ENCODE measurements around the gene FBXW5.

DNA sequence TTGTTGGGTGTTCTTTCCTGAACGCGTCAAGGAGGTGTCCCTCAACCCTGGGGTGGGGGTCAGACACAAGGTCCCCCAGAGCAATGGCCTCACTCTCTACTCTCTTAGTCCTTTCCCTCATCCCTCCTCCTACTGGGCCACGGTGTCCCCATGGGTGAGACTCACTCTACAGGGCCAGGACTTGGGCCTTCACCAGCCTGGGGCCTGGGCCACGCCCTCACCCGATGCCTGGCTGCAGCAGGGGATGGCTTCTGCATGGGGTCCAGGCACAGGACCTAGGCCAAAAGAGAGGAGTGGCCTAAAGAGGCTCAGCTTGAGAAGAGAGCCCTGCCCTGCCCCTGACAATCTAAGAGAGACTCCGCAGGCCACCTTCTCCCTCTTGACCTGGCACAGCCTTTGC, 13.4 kb upstream of the FBXW5 start:
- TF ChIP-seq, protein P1, sequence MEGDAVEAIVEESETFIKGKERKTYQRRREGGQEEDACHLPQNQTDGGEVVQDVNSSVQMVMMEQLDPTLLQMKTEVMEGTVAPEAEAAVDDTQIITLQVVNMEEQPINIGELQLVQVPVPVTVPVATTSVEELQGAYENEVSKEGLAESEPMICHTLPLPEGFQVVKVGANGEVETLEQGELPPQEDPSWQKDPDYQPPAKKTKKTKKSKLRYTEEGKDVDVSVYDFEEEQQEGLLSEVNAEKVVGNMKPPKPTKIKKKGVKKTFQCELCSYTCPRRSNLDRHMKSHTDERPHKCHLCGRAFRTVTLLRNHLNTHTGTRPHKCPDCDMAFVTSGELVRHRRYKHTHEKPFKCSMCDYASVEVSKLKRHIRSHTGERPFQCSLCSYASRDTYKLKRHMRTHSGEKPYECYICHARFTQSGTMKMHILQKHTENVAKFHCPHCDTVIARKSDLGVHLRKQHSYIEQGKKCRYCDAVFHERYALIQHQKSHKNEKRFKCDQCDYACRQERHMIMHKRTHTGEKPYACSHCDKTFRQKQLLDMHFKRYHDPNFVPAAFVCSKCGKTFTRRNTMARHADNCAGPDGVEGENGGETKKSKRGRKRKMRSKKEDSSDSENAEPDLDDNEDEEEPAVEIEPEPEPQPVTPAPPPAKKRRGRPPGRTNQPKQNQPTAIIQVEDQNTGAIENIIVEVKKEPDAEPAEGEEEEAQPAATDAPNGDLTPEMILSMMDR (IDR thresholded peaks at IDR 0.05; ENCODE audit: poor library complexity, severe bottlenecking): no peak
- TF ChIP-seq POLR2AphosphoS5 (IDR thresholded peaks at IDR 0.05): no peak
- TF ChIP-seq SMC3 (conservative IDR thresholded peaks at IDR 0.05; ENCODE audit: poor library complexity): no peak
- TF ChIP-seq TAF1 (IDR thresholded peaks at IDR 0.05; ENCODE audit: low read depth): no peak
- no peak for TF ChIP-seq EP300 (conservative IDR thresholded peaks at IDR 0.05; ENCODE audit: poor library complexity, severe bottlenecking)
- TF ChIP-seq EZH2 (IDR thresholded peaks at IDR 0.05; ENCODE audit: borderline replicate concordance, insufficient read depth, low read length, poor library complexity, severe bottlenecking): no peak
